Epithelial cell of esophagus (primary cell): ENCODE data around the gene CPXM2.

Experiments
- DNase-seq: peaks from one replicate; pipeline ENCODE4 v3.0.0; 2010; ENCODE audit warnings: low read depth
- H3K4me3 ChIP-seq: 2 replicates; pipeline ENCODE4 v1.5.1; 2011; ENCODE audit warnings: mild to moderate bottlenecking, low read length, control low read depth
- TF ChIP-seq, protein P1 (sequence below): IDR thresholded peaks from 2 replicates; pipeline ENCODE4 v1.5.1; 2011; ENCODE audit warnings: low read depth, mild to moderate bottlenecking, low read length, control low read depth, inconsistent platforms; ENCODE audit not compliant: insufficient read depth; ENCODE audit errors: missing control alignments

CPXM2 gene

DNA sequence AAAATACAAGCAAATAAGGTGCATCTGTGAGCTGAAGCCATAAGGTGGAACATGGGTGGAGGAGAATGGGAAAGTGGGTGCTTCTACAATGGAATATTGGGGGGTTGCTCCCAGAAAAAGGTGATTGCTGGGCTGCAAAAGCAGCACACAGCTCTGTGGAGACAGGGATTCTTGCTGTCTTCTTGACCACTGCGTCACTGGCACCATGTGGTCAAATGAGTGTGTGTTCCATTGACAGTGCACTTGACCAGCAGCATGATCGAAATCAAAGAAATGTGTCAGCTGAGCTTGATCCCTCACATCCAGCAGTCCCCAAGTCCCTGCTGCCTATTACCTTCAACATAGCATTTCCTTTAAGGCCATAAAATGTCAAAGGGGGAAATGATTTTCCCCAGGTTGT lies 169.3 kb downstream of the CPXM2 start:
- TF ChIP-seq, protein P1, sequence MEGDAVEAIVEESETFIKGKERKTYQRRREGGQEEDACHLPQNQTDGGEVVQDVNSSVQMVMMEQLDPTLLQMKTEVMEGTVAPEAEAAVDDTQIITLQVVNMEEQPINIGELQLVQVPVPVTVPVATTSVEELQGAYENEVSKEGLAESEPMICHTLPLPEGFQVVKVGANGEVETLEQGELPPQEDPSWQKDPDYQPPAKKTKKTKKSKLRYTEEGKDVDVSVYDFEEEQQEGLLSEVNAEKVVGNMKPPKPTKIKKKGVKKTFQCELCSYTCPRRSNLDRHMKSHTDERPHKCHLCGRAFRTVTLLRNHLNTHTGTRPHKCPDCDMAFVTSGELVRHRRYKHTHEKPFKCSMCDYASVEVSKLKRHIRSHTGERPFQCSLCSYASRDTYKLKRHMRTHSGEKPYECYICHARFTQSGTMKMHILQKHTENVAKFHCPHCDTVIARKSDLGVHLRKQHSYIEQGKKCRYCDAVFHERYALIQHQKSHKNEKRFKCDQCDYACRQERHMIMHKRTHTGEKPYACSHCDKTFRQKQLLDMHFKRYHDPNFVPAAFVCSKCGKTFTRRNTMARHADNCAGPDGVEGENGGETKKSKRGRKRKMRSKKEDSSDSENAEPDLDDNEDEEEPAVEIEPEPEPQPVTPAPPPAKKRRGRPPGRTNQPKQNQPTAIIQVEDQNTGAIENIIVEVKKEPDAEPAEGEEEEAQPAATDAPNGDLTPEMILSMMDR: no peak
- no peak for DNase-seq
- H3K4me3 ChIP-seq: no peak overlapping the region

DNA sequence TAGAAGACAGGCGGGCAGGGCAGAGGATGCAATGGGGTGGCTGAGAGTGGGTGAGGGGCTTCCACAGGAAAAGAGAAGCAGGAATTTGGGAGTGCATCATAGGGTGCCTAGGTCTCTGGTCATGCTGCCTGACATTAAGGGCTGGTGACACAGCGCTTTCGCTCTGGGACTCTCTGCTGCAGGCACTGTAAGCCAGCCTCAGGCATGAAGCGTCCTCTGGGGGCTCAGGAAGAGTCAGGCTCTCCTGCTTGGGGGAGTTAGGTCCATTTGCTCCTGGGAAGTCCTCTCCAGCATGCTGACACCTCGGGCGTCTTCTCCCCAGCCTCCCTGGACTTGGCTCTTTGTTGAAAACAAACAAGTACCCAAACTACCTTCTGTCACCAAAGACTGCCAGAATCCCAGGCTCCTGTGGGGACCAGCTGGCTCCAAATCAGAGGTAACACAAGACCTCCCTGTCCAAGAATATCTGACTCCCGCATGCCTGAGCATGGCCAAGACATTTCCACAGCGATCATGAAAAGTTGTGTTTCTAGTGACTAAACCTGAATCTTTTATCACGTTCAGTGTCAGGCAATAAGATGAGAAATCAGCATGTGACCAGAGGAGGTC lies 170.1 kb downstream of the CPXM2 start:
- no peak for DNase-seq
- H3K4me3 ChIP-seq: no peak overlapping the region
- TF ChIP-seq, protein P1: no peak

DNA sequence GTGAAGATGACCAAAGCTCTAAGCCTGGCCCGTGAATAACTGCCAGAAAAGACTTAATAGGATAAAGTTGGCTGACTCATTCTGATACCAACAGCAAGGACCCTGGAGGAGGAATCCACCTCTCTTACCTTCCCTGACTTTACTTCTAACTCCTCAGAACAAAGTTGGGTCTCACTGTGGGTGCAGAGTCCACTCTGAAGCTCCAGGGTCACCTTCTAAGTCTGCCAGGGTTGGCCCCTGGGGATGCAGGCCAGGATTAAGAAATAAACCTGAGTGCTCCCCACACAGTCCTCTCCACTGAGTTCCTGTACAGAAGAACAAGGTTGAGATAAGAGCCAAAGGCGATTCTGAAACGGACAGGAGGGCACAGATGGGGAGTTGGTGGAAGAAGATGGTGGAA lies 171.1 kb downstream of the CPXM2 start:
- H3K4me3 ChIP-seq: no peak overlapping the region
- no peak for DNase-seq
- TF ChIP-seq, protein P1: no peak

DNA sequence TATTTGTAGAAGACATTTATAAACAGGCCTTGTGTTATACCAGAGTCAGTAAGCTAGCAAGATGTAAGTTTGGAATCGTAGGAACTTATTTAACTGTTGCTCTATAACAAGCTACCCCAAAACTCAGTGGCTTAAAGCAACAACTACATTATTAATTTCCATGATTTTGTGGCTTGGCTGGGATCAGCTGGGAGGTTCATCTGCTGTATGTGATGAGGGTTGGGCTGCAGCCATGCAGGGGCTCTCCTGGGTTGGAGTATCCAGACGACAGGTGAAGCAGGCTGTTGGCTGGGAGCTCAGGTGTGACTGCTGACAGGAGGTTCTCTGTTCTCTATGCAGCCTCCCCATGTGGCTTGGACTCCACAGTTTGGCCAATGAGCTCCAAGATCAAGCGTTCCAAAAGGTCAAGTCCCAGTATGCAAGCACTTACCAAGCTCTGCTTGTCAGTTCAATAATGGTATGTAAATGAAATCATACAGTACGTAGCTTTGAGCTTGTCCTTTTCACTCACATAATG lies 173.0 kb downstream of the CPXM2 start:
- no peak for DNase-seq
- H3K4me3 ChIP-seq: no peak overlapping the region
- TF ChIP-seq, protein P1: no peak

- no peak for DNase-seq
- TF ChIP-seq, protein P1: no peak
These were observed 174.3 kb downstream of the CPXM2 start for GRCh38 chr10:123717336-123717735.

GRCh38 chr10:123715546-123715945 lies 176.1 kb downstream of the CPXM2 start:
- no peak for DNase-seq
- TF ChIP-seq, protein P1: no peak
- no peak overlapping the region for H3K4me3 ChIP-seq

More at GRCh38 chr10:123717336-123717735, 174.3 kb downstream of the CPXM2 start:
- no peak overlapping the region for H3K4me3 ChIP-seq

GRCh38 chr10:123706236-123706635 lies 185.4 kb downstream of the CPXM2 start:
- DNase-seq: no peak
- TF ChIP-seq, protein P1: no peak
- no peak overlapping the region for H3K4me3 ChIP-seq
